ENCODE results near the gene AARS2.

- TF ChIP-seq CTCF (IDR thresholded peaks at IDR 0.05; ENCODE audit: low read depth, low read length, missing input control) (peak; percentile 93), TAF1 (conservative IDR thresholded peaks at IDR 0.05) (no peak), MAX (IDR thresholded peaks at IDR 0.05) (no peak), YY1 (IDR thresholded peaks at IDR 0.05) (no peak), SP1 (IDR thresholded peaks at IDR 0.05) (no peak), FOXA1 (IDR thresholded peaks at IDR 0.05) (no peak), EGR1 (IDR thresholded peaks at IDR 0.05; ENCODE audit: low read depth in 2 of 2) (no peak), GABPA (IDR thresholded peaks at IDR 0.05 in 1 of 2, conservative IDR thresholded peaks at IDR 0.05 in 1 of 2) (no peak), REST (IDR thresholded peaks at IDR 0.05) (no peak), RXRA (IDR thresholded peaks at IDR 0.05) (no peak)
Measured at GRCh38 chr6:44268095-44268628, 45.0 kb downstream of the AARS2 start.
